DOHH2 (cell line): Measurements from ENCODE around the gene DYNLT2B.

ENCODE experiments used
- H3F3A ChIP-seq: fragments of 200-600 bp; sonication (generic), shearing (Covaris generic); 2 replicates; pipeline ENCODE4 v1.6.0; 2016; ENCODE audit warnings: antibody characterized with exemption, mild to moderate bottlenecking; ENCODE audit not compliant: control insufficient read depth, insufficient read depth
- H3K27ac ChIP-seq: fragments of 200-600 bp; sonication (generic); 2 replicates; pipeline ENCODE4 v1.5.1; 2014; ENCODE audit warnings: low read depth, mild to moderate bottlenecking, low read length, moderate library complexity
- H3K27me3 ChIP-seq: fragments of 200-600 bp; sonication (generic); 2 replicates; pipeline ENCODE4 v1.6.1; 2014; ENCODE audit warnings: mild to moderate bottlenecking, low read length, mixed read lengths; ENCODE audit not compliant: control insufficient read depth
- H3K36me3 ChIP-seq: fragments of 200-600 bp; sonication (generic); 2 replicates; pipeline ENCODE4 v1.6.1; 2014; ENCODE audit warnings: mild to moderate bottlenecking, low read length, moderate library complexity, mixed read lengths; ENCODE audit not compliant: control insufficient read depth
- H3K4me1 ChIP-seq: fragments of 200-600 bp; sonication (generic); 2 replicates; pipeline ENCODE4 v1.6.1; 2014; ENCODE audit warnings: mild to moderate bottlenecking, low read length, mixed read lengths; ENCODE audit not compliant: control insufficient read depth
- H3K4me2 ChIP-seq: fragments of 200-600 bp; sonication (generic); 2 replicates; pipeline ENCODE4 v1.6.0; 2014; ENCODE audit warnings: mild to moderate bottlenecking, low read length, moderate library complexity
- H3K4me3 ChIP-seq: fragments of 200-600 bp; sonication (generic); 2 replicates; pipeline ENCODE4 v1.5.1; 2014; ENCODE audit warnings: mild to moderate bottlenecking, low read length, mixed read lengths
- H3K79me2 ChIP-seq: fragments of 200-600 bp; sonication (generic); 2 replicates; pipeline ENCODE4 v1.6.1; 2014; ENCODE audit warnings: mild to moderate bottlenecking, low read length, mixed read lengths; ENCODE audit not compliant: control insufficient read depth
- H3K9me2 ChIP-seq: fragments of 200-600 bp; sonication (generic); replicated peaks from 2 replicates; pipeline ENCODE4 v1.6.1; 2014; ENCODE audit warnings: mild to moderate bottlenecking, low read length, mixed read lengths; ENCODE audit not compliant: control insufficient read depth
- H3K9me3 ChIP-seq: fragments of 200-600 bp; sonication (generic); 2 replicates; pipeline ENCODE4 v1.6.1; 2014; ENCODE audit warnings: antibody characterized with exemption, low read length, mixed read lengths; ENCODE audit not compliant: control insufficient read depth, insufficient read depth
- H4K20me1 ChIP-seq: fragments of 200-600 bp; sonication (generic); 2 replicates; pipeline ENCODE4 v1.6.0; 2014; ENCODE audit warnings: low read depth, mild to moderate bottlenecking, antibody characterized with exemption, low read length, moderate library complexity; ENCODE audit not compliant: control insufficient read depth, insufficient read depth
- CTCF ChIP-seq: fragments of 200-600 bp; sonication (generic); IDR thresholded peaks from one replicate; pipeline ENCODE4 v1.5.1; 2014; ENCODE audit warnings: antibody characterized with exemption, mild to moderate bottlenecking, low read depth, low read length; ENCODE audit not compliant: poor library complexity, severe bottlenecking
- EZH2phosphoT487 ChIP-seq: fragments of 200-600 bp; sonication (generic); IDR thresholded peaks from 2 replicates; pipeline ENCODE4 v1.6.1; 2017; ENCODE audit warnings: borderline replicate concordance, mild to moderate bottlenecking, antibody characterized with exemption, low read length, moderate library complexity, mixed read lengths

The DYNLT2B gene

GRCh38 chr3:196268284-196269163 is 49.5 kb downstream of the DYNLT2B start:
- TF ChIP-seq EZH2phosphoT487 (no peak), CTCF (no peak)
- H3K27ac ChIP-seq, result no peak overlapping the region
- H3K9me2 ChIP-seq, result no peaks in the 10 kb centered on the region
- H3K4me2 ChIP-seq, result no peak overlapping the region
- H3F3A ChIP-seq, result no peaks in the 10 kb centered on the region
- 0 out of 2 replicates have a peak, but pooled peaks cover 4% of the 10 kb centered on the region for H3K36me3 ChIP-seq
- H3K27me3 ChIP-seq, result no peaks in the 10 kb centered on the region
- H4K20me1 ChIP-seq, result no peaks in the 10 kb centered on the region
- peaks cover 3% of the 10 kb centered on the region; the same call in 1 of the 2 replicates for H3K9me3 ChIP-seq
- no peaks in the 10 kb centered on the region for H3K79me2 ChIP-seq
- H3K4me3 ChIP-seq, result no peak overlapping the region
- no peaks in the 10 kb centered on the region for H3K4me1 ChIP-seq

- Histone ChIP-seq H3K4me3 (no peak overlapping the region), H3K79me2 (no peaks in the 10 kb centered on the region), H3F3A (no peaks in the 10 kb centered on the region), H3K27me3 (no peaks in the 10 kb centered on the region), H3K4me1 (no peaks in the 10 kb centered on the region), H3K4me2 (no peak overlapping the region), H3K27ac (no peak overlapping the region), H3K36me3 (no peaks in the 10 kb centered on the region), H3K9me2 (no peaks in the 10 kb centered on the region), H3K9me3 (no peaks in the 10 kb centered on the region), H4K20me1 (no peaks in the 10 kb centered on the region)
- no peak for TF ChIP-seq CTCF
- TF ChIP-seq EZH2phosphoT487, result no peak
Measured at GRCh38 chr3:196263819-196264218, 54.2 kb downstream of the DYNLT2B start.

GRCh38 chr3:196260784-196261183 is 57.3 kb downstream of the DYNLT2B start:
- Histone ChIP-seq H3K36me3 (no peaks in the 10 kb centered on the region), H3K4me2 (no peak overlapping the region), H3K27ac (no peak overlapping the region), H4K20me1 (no peaks in the 10 kb centered on the region), H3K4me1 (no peaks in the 10 kb centered on the region), H3K9me2 (no peaks in the 10 kb centered on the region), H3K79me2 (no peaks in the 10 kb centered on the region), H3K27me3 (no peaks in the 10 kb centered on the region), H3K4me3 (no peak overlapping the region), H3F3A (0 out of 2 replicates have a peak, but pooled peaks cover 2% of the 10 kb centered on the region), H3K9me3 (no peaks in the 10 kb centered on the region)
- no peak for TF ChIP-seq CTCF
- TF ChIP-seq EZH2phosphoT487, result no peak
